ENCODE results near the gene SPACDR.
A peak's percentile ranks its signal among the peaks of the same experiment; 100 is the strongest.
"Not testable (repeated sequence)": the region's sequence is repeated elsewhere in the genome, so short reads cannot be mapped to it uniquely, and the experiment has no call there.

Gene SPACDR

DNA sequence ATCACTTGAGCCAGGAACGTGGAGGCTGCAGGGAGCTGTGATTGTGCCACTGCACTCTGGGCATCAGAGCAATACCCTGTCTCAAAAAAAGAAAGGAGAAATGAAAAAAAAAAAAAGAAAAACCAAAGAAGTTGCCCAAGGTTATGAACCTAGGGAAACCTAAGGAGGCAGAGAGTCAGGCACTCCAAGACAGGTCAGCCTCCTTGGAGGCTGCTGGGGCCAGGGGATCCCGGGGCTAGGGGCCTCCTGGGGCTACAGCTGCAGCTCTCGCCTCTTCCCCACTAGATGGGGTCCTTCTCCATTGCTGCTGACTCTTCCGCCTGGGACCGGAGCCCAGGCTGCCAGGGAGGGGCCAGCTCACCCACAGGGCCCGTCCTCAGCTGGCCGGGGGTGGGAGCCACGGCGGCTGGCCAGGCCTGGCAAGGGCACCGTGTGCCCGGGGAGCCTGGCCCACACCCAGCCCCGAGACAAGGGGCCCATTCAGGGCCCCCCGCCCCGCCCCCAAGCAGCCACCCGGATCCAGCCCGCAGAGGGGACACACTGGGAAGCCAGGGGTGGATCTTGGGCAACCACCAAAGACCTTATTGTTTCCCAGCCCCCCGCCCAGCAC, 1.7 kb upstream of the SPACDR start:
- DNase-seq (ENCODE audit: low read depth in 2 of 2) = no peak

DNA sequence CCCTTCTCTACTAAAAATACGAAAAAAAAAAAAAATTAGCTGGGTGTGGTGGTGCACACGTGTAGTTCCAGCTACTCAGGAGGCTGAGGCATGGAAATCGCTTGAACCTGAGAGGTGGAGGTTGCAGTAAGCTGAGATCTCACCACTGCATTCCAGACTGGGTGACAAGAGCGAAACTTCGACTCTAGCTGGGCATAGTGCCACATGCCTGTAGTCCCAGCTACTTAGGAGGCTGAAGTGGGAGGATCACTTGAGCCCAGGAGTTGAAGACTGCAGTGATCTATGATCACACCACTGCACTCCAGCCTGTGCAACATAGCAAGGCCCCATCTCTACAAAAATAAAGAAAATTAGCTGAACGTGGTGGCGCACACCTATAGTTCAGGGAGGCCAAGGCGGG, 1.2 kb upstream of the SPACDR start:
- no peak for DNase-seq (ENCODE audit: low read depth in 2 of 2)

DNA sequence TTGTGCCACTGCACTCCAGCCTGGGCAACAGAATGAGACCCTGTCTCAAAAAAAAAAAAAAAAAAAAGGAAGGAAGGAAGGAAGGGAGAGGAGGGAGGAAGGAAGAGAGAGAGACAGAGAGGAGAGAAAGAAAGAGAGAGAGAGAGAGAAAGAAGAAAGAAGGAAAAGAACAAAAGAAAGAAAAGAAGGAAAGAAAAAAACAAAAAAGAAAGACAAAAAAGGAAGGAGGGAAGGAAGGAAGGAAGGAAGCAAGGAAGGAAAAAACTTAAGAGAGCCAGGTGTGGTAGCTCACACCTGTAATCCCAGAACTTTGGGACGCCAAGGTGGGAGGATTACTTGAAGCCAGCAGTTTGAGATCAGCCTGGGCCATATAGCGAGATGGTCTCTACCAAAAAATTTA, 731 bp upstream of the SPACDR start:
- no peak for DNase-seq (ENCODE audit: low read depth in 2 of 2)

DNA sequence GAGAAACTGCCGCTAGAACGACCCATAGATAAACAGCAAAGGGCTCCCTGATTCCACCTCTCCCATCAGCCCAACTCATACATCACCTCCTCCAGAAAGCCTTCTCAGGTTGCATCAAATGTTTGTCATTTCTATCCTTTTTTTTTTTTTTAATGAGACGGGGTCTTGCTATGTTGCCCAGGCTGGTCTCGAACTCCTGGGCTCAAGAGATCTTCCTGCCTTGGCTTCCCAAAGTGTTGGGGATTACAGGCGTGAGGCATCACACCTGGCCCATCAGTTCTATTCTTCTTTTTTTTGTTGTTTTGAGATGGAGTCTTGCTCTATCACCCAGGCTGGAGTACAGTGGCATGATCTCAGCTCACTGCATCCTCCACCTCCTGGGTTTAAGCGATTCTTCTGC, 7.0 kb downstream of the SPACDR start:
- no peak for DNase-seq (ENCODE audit: low read depth in 2 of 2)

DNA sequence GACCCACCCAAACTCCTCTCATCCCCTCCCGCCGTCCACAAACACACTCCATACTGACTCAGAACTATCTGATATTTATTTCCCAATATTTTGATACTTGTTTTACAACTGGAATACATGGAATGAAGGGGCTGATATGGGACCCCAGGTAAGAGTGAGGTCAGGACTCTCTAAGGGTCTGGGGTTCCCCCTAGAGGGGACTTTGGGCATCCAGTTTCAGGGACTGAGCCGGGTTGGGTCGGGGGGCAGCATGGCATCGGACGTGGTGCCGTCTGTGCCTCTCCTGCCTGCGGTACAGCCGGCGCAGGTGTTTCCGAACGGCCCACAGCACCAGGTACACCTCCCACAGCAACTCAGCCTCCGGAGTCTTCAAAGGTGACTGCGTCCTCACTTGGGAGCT, 7.5 kb downstream of the SPACDR start:
- no peak for DNase-seq (ENCODE audit: low read depth in 2 of 2)

DNA sequence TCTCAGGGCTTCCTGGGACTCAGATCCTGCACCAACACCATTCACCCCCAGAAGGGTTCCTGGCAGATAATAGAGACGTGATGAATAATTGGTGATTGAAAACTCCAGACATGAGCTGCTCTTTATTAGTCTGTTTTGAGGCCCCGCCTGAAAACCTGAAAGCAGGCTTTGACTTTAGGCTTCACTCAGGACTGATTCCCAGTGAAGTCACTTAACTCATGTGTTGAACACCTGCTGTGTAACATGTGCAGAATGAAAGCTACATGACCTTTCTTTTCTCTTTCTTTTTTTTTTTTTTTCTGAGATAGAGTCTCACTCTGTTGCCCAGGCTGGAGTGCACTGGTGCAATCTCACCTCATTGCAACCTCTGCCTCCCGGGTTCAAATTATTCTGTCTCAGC, 8.9 kb downstream of the SPACDR start:
- DNase-seq (ENCODE audit: low read depth in 2 of 2) = no peak

DNA sequence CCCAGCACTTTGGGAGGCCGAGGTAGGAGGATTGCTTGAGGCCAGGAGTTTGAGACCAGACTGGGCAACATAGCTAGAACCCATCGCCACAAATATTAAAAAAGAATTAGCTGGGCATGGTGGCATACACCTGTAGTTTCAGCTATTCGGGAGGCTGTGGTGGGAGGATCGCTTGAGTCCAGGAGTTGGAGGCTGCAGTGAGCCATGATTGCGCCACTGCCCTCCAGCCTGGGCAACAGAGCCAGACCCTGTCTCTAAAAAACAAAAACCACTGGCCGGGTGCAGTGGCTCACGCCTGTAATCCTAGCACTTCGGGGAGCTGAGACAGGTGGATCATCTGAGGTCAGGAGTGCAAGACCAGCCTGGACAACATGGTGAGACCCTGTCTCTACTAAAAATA, 10.2 kb downstream of the SPACDR start:
- not testable (repeated sequence) for DNase-seq (ENCODE audit: low read depth in 2 of 2)

DNA sequence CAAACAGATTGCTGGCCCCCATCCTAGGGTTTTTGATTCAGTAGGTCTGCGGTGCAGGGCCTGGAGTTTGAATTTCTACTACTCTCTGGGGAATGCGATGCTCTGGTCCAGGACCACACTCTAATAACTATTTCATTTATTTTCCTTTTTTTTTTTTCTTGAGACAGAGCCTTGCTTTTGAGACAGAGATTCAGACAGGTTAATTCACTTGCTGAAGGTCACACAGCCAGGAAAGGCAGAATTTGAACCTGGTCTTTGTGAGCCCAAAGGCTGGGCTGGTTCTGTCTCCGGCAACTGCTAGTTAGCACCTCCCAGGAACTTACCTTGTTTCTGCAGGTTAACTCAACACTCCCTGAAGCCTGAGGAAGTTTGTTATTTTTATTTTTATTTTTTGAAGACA, 11.5 kb downstream of the SPACDR start:
- no peak for DNase-seq (ENCODE audit: low read depth in 2 of 2)

DNA sequence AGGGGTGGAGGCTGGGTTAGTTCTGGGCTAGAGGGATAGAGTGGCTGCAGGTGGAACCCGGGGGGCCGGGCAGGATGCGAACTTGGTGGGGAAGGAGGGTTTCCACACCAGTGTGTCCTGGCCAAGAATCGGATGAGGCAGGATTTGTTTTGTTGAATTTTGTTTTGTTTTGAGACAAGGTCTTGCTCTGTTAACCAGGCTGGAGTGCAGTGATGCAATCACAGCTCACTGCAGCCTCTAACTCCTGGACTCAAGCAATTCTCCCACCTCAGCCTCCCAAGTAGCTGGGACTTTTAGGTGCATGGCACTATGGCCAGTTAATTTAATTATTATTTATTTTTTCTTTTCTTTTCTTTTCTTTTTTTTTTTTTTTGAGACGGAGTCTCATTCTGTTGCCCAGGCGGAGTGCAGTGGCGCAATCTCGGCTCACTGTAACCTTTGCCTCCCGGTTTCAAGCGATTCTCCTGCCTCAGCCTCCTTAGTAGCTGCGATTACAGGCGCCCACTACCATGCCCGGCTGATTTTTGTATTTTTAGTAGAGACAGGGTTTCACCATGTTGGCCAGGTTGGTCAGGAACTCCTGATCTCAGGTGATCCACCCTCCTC, 14.8 kb downstream of the SPACDR start:
- DNase-seq (ENCODE audit: low read depth in 2 of 2) = no peak

DNA sequence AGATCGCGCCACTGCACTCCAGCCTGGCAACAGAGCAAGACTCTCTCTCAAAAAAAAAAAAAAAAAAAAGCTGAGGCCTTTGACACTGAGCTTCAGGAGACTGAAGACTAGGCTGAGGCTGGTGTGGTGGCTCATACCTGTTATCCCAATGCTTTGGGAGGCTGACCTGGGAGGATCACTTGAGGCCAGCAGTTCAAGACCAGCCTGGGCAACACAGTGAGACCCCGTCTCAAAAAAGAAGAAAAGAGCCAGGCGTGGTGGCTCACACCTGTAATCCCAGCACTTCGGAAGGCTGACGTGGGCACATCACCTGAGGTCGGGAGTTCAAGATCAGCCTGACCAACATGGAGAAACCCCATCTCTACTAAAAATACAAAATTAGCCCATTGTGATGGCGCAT, 16.7 kb downstream of the SPACDR start:
- not testable (repeated sequence) for DNase-seq (ENCODE audit: low read depth in 2 of 2)

DNA sequence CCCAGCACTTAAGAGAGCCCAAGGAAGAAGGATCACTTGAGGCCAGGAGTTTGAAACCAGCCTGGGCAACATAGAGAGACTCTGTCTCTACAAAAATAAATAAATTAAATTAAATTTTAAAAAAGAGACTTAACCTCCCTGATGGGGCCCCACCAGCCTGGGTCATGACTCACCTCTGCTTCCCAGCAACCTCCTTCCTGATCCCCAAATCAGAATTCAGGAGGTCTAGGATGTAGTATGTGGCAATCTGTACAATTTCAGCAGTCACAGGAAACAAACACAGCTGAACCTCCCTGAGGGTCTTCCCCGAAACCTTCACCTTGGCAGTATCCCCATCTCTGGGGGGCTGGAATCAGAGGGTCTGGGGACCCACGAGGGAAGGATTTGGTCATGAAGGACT, 18.0 kb downstream of the SPACDR start:
- DNase-seq (ENCODE audit: low read depth in 2 of 2) = no peak

DNA sequence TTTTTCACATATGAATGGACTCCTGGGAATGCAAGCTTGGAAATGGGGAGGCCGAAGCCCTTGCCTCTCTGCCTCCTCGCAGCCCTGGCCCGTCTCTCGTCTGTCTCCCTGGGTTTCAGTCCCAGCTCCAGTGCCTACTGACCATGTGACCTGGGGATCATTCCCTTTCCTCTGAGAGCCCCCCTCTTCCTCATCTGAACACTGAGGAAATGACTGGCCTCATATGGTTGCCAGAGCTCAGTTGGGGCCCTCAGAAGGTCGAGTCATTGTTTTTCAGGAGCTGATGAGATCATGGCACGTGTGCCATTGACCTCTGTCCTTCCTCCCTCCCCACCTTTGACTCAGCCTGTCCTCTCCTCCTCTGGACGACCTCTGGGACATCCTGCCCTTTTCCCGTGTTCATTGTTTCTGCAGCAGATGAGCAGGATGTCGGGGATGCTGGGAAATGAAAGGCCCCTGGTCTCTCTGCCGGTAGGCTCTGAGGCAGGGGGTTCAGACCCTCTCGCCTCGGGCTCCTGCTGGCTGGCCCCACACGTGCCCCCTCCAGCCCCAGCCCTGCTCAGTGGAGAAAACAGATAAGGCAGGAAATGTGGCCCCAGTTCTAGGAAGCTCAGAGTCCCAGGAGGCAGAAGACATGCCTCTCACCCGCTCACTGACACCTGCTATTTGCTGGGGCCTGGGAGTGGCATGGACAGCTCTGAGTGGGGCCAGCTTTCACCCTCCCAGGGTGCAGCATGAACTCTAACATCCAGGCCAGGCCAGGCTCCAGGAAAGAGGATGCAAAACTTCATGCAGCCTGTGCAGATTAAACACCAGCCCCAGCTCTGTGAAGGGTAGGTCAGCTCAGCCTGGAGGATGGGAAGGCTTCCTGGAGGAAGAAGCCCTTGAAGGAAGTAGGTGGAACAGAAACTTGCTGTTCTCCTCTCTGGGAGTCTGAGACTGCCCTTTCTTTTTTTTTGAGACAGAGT, 19.5 kb downstream of the SPACDR start:
- no peak for DNase-seq (ENCODE audit: low read depth in 2 of 2)

DNA sequence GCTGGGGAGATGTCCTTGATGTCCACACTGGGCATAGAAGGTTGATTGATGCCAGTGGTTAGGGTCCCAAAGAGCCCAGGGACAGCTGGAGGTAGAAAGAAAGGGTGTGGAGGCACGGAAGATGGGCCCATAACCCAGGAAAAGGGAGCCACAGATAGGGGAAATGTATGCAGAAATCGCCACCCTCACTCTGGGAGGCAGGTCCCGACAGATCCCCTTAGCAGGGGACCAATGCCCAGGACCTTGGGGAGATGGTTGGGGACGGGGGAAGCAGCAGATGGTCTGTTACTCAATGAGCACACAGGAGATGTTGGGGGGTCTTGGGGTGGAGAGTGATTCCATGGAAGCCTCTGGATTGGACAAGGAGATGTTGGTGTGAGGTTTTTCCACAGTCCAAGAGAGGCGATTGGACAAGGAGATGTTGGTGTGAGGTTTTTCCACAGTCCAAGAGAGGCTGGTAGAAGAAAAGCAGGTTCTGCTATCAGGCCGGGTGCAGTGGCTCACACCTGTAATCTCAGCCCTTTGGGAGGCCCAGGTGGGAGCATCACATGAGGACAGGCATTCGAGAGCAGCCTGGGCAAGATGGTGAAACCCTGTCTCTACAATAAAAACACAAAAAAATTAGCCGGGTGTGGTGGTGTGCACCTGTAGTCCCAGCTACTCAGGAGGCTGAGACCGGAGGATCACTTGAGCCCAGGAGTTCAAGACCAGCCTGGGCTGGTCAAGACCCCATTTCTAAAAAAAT, 20.8 kb downstream of the SPACDR start:
- no peak for DNase-seq (ENCODE audit: low read depth in 2 of 2)

DNA sequence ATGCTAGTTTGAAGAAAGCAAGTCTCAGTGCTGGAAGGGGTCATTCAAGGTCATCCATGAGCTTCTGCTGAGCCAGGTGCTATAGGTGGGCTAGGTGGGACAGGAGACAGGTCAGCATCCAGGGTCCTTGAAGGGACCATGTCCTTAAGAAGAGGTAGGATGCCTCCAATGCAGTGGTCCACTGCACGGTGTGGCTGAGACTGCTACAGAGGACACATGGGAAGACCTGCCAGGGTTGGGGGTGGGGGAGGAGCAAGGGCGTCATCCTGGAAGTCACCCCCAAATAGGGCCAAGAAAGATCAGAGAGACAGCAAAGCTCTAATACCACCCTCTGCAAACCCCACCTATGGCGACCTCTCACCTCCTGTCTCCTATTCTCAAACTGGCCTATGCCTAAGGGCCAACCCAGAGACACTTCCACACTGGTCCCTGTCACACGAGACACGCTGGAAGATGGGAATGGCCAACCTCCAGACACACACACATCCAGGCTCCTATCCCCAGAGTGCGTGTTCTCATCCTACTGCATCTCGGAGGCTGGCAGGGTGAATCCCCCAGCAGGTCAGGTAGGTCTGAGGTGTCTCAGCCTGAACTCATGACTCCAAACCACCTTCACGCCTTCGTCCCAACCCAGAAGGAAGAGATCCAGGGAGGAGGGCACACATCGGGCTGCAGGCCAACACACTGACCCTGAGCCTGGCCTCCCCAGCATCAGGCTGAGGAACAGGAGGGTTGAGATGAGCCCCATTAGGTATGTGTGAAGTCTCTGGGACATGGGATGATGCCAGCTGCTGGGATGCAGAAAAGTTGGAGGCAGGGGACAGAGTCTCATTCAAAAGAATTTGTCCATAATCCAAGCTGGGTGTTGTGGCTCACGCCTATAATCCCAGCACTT, 22.2 kb downstream of the SPACDR start:
- DNase-seq (ENCODE audit: low read depth in 2 of 2) = no peak

DNA sequence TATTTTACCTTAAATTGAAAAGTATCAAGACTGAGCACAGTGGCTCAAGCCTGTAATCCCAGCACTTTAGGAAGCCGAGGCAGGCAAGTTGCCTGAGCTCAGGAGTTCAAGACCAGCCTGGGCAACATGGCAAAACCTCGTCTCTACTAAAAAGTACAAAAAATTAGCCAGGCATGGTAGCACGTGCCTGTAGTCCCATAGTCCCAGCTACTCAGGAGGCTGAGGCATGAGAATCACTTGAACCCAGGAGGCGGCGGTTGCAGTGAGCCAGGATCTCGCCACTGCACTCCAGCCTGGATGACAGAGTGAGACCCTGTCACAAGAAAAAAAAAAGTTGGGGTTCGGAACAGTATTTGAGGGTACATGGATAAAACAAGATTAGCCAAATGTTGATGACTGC, 24.8 kb downstream of the SPACDR start:
- DNase-seq (ENCODE audit: low read depth in 2 of 2) = not testable (repeated sequence)

DNA sequence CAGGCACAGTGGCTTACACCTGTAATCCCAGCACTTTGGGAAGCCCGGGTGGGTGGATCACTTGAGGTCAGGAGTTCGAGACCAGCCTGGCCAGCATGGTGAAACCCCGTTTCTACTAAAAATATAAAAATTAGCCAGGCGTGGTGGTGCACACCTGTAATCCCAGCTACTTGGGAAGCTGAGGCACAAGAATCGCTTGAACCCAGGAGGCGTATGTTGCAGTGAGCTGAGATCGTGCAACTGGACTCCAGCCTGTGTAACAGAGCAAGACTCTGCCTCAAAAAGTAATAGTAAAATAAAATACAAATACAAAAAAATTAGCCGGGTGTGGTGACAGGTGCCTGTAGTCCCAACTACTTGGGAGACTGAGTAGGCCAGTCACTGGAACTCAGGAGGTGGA, 25.3 kb downstream of the SPACDR start:
- DNase-seq (ENCODE audit: low read depth in 2 of 2) = not testable (repeated sequence)

DNA sequence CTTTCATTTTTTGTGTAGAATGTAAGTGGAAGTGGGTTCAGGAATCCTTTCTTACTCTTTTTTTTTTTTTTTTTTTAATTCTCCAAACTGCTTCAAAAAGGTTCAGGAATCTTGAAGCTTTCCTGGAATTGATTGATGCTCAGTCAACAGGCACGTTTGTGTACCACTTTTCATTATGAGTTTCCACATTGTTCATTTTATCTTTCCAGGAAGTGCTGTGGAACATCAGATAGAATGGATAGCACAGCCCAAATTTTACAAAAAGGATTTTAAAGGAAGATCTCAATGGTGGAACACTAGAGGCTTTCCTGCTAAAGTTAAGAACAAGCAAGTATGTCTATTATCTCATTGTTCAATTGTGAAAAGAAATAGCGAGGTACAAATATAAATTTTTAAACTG, 25.9 kb downstream of the SPACDR start:
- DNase-seq (ENCODE audit: low read depth in 2 of 2) = no peak

DNA sequence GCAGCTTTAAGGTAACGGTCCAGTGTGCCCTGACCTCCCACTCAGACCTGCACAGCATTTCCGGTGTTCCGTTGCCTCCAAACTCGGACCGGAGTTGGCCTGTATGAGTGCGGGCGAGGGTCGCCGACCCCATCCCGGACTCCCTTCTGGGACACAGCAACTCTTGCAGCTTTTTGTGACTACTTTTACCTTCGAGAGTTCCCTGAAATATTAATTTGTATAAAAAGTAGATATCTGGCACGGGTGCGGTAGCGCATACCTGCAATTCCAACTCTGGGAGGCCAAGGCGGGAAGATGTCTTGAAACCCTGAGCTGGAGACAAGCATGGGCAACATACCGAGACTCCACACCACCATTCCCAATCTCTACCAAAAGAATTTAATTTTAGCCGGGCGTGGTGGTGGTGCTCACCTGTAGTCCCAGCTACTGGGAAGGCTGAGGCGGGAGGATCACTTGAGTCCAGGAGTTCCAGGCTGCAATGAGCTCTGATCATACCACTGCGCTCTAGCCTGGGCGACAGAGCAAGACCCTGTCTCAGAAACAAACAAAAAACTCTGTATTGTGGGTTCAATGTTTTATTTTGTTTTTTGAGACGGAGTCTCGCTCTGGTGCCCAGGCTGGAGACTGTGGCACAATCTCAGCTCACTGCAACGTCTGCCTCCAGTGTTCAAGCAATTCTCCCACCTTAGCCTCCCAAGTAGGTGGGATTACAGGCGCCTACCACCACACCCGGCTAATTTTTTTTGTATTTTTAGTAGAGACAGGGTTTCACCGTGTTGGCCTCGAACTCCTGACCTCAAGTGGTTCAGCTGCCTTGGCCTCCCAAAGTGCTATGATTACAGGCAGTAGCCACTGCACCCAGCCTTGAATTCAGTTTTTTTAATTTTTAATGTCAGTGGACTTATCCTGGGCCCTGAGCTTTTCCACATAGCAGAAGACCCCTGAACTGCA, 26.6 kb downstream of the SPACDR start:
- DNase-seq (ENCODE audit: low read depth in 2 of 2) = no peak

DNA sequence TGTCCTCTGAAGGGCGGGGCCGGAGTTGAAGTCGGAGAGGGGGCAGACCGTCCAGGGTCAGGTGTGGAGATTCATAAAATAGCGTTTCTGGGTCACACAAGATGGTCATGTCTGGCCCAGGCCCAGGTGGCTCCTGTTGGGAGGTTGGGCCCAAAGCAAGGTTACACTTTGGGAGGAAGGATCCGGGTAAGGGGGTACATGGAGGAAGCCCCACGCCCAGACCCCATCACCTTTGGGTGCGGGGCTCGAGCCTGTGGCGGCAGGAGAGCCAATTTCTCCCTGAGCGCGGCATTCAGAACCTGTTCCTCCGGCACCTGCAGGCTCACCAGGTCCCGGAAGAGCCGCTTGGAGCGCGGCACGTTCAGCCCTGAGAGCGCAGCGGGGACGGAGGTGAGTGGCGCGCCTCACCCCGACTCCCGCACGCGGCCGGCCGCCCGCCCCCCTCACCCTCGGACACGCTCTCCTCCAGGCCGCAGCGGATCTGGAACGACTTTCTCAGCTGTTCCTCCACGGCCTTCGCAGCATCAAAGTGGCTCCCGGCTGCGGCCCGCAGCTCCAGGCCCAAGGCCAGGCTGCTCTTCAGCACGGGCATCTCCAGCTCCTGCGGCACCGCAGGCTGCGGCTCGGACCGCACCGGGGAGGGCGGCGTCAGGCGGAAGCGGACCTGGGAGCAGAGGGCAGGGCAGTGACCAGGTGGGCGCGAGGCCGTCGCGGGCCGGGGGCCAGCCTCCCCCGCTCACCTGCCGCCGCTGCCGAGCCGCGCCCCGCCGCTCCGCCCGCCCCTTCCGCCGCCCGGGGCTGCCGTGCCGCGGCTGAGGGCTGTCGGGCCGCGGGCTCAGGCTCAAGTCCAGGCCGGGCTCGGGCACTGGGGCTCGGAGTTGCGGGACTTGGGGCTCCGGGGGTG, 28.4 kb downstream of the SPACDR start:
- DNase-seq (ENCODE audit: low read depth in 2 of 2) = peak in 1 of 2 donors; percentile 41
